Prostate gland (tissue), 2 donors: ENCODE data around the gene XRCC4.

ENCODE experiments used
- CTCF ChIP-seq, 4 experiments: fragments of 200-600 bp in 2 of 4; fragments of 450-650 bp in 2 of 4; sonication (generic) in 2 of 4; IDR thresholded peaks; 1 replicate in 3 of 4; 2 replicates in 1 of 4; pipeline ENCODE4 v1.5.1; 2016 to 2019; ENCODE audit warnings: antibody characterized with exemption in 4 of 4, mild to moderate bottlenecking in 2 of 4, moderate library complexity in 2 of 4
- POLR2A ChIP-seq: fragments of 450-650 bp; IDR thresholded peaks from one replicate; pipeline ENCODE4 v1.6.1; 2016; ENCODE audit warnings: antibody characterized with exemption, mild to moderate bottlenecking
- POLR2AphosphoS5 ChIP-seq: sonication (generic); formaldehyde crosslinking; IDR thresholded peaks from one replicate; pipeline ENCODE4 v1.6.1; 2017; ENCODE audit warnings: antibody characterized with exemption

- TF ChIP-seq POLR2A, result no peak
- TF ChIP-seq CTCF (IDR thresholded peaks at IDR 0.05), result no peak
- TF ChIP-seq POLR2AphosphoS5, result no peak
Observed at GRCh38 chr5:83219077-83219476, 141.7 kb downstream of the XRCC4 start.
